ENCODE results near the gene THBS2. TPM values are rescaled to one million over a fixed set of nuclear protein-coding genes. Genes with fewer than 3 reads are reported as not detected.
A peak's percentile ranks its signal among the peaks of the same experiment; 100 is the strongest.
"Not testable (repeated sequence)": the region's sequence is repeated elsewhere in the genome, so short reads cannot be mapped to it uniquely, and the experiment has no call there.

THBS2 gene
- total RNA-seq, 2 donors from 2014 or later = not detected

DNA sequence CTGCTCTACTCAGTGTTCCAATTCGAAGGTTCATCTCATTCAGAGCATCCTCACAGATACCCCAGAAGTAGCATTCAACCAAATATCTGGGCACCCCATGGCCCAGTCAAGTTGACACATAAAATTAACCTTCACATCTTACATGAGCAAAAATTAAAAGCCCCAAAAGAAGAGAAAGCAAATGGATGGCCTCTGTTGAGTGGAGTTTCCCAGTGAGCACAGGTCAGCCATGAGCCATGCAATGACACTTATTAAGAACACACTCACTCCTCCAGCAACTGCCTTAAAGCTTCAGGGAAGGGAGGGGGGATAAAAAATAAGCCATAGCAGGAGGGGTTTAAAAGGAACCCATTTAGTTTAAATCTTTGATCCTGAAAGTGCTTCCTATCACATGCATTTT is 14.6 kb upstream of the THBS2 start:
- no peak for ATAC-seq (replicated peaks in 1 of 2)
- H3K27ac Mint-ChIP-seq = no peak overlapping the region

DNA sequence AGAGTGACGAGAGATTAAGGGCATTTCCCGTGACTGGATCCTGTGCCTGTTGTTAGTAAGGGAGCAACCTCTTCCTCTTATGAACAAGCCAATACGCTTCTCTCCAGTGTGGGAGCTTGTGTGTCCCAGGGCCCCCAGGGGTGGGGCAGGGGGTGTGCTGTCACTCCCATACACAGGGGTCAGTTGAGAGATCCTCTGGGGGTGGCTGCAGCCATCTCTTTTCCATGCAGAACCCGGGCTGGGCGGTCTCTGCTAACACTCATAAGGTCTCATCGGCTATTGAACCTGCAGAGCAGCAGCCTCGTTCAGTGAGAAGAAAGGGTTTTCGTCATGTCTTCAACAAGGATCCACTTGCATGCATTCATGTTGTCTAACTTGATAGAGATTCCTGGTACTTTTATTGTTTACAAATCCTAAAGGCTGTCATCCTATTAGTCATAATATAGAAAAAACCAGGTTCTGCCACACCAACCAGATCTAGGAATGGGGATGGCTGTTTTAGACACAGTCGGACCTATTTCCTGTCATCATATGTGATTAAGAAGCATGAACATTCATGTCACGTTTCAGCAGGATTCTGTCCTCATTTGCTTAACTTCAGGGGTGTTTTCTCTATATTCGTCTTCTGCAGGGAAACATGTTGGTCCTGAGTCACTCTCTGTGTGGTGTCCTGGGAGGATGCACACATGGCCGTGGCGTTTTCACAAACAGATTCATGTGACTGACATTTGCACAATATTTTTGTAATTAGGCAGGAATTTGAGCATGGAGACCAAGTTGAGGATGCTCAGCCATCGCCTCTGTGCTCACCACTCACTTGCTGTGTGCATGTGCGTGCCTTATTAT is 13.3 kb upstream of the THBS2 start:
- H3K36me3 Mint-ChIP-seq (ENCODE audit: insufficient read depth in 2 of 2) = no peaks in the 10 kb centered on the region
- H3K27me3 Mint-ChIP-seq (ENCODE audit: low read depth) = peaks cover 11% of the 10 kb centered on the region
- no peaks in the 10 kb centered on the region for H3K9me3 Mint-ChIP-seq
- no peak overlapping the region for H3K27ac Mint-ChIP-seq
- H3K4me1 Mint-ChIP-seq (ENCODE audit: low read depth) = no peaks in the 10 kb centered on the region
- DNase-seq = no peak
- no peak for ATAC-seq (replicated peaks in 1 of 2)
- no peak overlapping the region for H3K4me3 Mint-ChIP-seq

More for the DNA sequence above, 14.6 kb upstream of the THBS2 start:
- H3K27me3 Mint-ChIP-seq (ENCODE audit: low read depth) = peaks cover 11% of the 10 kb centered on the region
- no peaks in the 10 kb centered on the region for H3K36me3 Mint-ChIP-seq (ENCODE audit: insufficient read depth in 2 of 2)
- no peaks in the 10 kb centered on the region for H3K4me1 Mint-ChIP-seq (ENCODE audit: low read depth)
- no peak for DNase-seq
- H3K4me3 Mint-ChIP-seq = no peak overlapping the region
- no peaks in the 10 kb centered on the region for H3K9me3 Mint-ChIP-seq

DNA sequence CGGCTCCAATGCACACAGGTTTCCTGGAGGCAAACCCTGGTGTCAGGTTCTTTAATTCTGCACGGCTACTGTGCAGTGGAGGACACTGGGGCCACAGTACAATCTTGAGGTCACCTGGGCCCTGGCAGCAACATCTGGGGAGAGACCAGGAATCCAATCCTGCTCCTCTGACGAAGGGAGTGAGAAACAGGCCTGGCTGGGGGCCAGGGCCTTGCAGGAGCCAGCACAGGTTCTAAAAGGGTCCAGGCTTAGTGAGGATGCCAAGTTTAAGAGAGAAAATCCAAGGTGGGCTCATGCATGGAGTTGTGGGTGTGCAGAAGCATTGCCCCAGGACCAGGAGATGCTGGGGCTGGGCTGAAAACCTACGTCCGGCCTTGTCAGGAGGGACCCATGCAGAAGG is 12.6 kb upstream of the THBS2 start:
- no peak for ATAC-seq (replicated peaks in 1 of 2)
- DNase-seq = no peak
- H3K4me3 Mint-ChIP-seq = no peak overlapping the region
- H3K27ac Mint-ChIP-seq = no peak overlapping the region
- H3K9me3 Mint-ChIP-seq = no peaks in the 10 kb centered on the region
- peaks cover 11% of the 10 kb centered on the region for H3K27me3 Mint-ChIP-seq (ENCODE audit: low read depth)
- H3K36me3 Mint-ChIP-seq (ENCODE audit: insufficient read depth in 2 of 2) = no peaks in the 10 kb centered on the region
- H3K4me1 Mint-ChIP-seq (ENCODE audit: low read depth) = no peaks in the 10 kb centered on the region

DNA sequence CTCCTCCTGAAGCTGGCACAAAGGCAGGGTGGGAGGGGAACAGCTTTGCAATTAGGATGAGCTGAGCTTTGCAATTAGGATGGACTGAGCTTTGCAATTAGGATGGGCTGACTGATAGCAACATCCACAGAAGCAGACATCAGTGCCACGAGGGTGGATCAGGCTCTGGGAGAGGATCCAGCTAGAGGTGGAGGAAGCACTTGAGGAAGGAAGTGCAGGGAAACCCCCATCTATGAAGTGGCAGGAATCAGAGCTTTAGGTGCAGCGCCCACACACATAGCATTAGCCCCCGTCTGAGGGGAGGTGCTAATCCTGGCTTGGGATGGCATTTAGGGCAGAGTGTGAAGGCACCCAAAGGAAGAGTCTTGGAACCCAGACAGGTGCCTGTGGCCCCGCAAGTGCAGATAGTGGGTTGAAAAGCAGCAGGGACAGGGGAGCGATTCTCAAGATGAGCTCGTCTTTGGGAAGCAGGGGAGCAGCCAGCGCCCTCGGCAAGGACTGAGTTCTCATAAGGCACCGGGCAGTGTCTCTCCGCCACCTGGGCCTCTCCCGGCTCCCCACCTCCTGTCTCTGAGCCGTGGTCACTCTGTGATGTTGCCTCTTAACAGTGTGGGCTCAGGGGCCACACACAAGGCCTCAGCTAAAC is 12.0 kb upstream of the THBS2 start:
- no peaks in the 10 kb centered on the region for H3K4me1 Mint-ChIP-seq (ENCODE audit: low read depth)
- no peaks in the 10 kb centered on the region for H3K9me3 Mint-ChIP-seq
- no peak for DNase-seq
- H3K27ac Mint-ChIP-seq = no peak overlapping the region
- H3K36me3 Mint-ChIP-seq (ENCODE audit: insufficient read depth in 2 of 2) = no peaks in the 10 kb centered on the region
- no peak overlapping the region for H3K4me3 Mint-ChIP-seq
- H3K27me3 Mint-ChIP-seq (ENCODE audit: low read depth) = peaks cover 6% of the 10 kb centered on the region
- no peak for ATAC-seq (replicated peaks in 1 of 2)

DNA sequence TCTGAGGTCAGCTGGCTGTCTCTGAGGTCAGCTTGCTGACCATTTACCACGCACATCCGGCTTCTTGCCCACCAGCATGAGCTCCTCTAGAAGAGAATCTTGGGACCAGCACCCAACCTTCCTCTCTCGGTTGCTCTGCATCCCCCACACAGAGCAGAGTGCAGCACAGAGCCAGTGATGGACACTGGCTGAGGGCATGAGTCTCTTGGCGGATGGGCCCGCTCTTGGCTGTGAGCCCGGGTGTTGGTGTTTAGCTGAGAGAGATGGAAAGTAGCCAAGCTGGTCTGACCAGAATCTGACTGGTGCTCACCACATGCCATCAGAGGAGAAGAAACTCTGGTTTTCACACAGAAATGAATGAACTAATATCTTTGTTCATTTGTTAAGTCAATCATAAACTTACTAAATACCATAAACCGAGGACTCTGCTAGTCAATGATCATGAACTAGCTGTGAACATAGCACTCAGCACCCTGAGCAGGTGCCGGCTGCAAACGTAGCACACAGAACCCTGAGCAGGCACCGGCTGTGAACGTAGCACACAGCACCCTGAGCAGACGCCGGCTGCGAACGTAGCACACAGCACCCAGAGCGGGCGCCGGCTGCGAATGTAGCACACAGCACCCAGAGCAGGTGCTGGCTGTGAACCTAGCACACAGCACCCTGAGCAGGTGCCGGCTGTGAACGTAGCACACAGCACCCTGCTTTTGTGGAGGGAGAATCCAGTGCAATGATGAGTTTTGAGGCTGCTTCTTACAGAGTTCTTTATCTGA is 10.4 kb upstream of the THBS2 start:
- H3K4me3 Mint-ChIP-seq = no peak overlapping the region
- H3K27me3 Mint-ChIP-seq (ENCODE audit: low read depth) = peaks cover 6% of the 10 kb centered on the region
- no peak for ATAC-seq (replicated peaks in 1 of 2)
- no peaks in the 10 kb centered on the region for H3K9me3 Mint-ChIP-seq
- no peak for DNase-seq
- H3K27ac Mint-ChIP-seq = no peak overlapping the region
- H3K36me3 Mint-ChIP-seq (ENCODE audit: insufficient read depth in 2 of 2) = no peaks in the 10 kb centered on the region
- H3K4me1 Mint-ChIP-seq (ENCODE audit: low read depth) = no peaks in the 10 kb centered on the region

DNA sequence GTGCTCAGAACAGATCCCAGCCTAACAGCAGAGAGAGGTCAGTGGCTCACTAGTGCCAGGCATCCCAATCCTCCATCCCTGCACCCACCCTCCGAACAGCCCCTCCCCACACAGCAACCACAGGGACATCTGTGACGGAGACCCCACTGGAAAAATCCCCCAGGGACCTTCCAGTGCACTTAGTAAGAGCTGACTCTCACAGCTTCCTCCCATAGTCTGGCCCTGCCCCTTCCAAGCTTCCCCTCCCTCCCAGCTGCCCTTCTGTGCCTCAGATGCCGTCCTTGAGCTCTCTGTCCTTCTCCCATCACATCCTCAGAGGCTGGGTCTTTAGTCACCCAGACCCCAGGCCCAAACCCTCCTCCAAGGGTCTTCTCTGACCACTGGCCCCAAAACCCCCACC is 9.7 kb upstream of the THBS2 start:
- Mint-ChIP-seq H3K27ac (no peak overlapping the region), H3K4me1 (ENCODE audit: low read depth) (no peaks in the 10 kb centered on the region)
- no peak for ATAC-seq (replicated peaks in 1 of 2)

DNA sequence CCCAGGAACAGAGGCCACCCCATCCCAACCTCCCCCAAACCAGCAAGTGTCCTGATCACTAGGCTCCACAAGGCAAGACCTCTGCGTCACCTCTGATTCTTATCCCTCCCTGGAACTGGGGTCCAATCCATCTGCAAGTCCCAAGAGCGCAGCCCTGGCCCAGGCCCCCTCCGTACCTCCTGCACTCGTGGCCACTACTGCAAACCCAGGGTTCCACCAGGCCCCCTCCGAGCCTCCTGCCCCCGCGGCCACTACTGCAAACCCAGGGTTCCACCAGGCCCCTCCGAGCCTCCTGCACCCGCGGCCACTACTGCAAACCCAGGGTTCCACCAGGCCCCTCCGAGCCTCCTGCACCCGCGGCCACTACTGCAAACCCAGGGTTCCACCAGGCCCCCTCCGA is 9.0 kb upstream of the THBS2 start:
- H3K9me3 Mint-ChIP-seq; ATAC-seq (replicated peaks in 1 of 2); H3K4me3 Mint-ChIP-seq; H3K27me3 Mint-ChIP-seq (ENCODE audit: low read depth); H3K27ac Mint-ChIP-seq; H3K4me1 Mint-ChIP-seq (ENCODE audit: low read depth); DNase-seq; H3K36me3 Mint-ChIP-seq (ENCODE audit: insufficient read depth in 2 of 2): not testable (repeated sequence)

More for the DNA sequence above, 9.7 kb upstream of the THBS2 start:
- DNase-seq = no peak
- Mint-ChIP-seq H3K36me3 (ENCODE audit: insufficient read depth in 2 of 2) (no peaks in the 10 kb centered on the region), H3K27me3 (ENCODE audit: low read depth) (peaks cover 6% of the 10 kb centered on the region), H3K4me3 (no peak overlapping the region), H3K9me3 (no peaks in the 10 kb centered on the region)

DNA sequence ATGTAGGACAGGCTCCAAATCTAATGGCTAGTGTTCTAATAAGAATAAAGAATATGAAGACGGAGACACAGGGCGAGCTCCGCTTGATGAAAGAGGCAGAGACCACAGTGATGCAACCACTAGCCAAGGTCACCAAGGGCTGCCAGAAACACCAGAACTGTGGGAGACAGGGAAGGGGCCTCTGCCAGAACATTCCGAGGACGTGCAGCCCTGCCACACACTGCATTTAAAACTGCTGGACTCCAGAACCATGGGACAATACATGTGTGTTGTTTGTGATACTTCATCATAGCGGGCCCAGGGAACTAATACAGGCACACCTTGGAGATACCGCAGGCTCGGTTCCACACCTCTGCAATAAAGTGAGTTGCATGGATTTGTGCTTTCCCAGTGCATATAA is 2.9 kb upstream of the THBS2 start:
- Mint-ChIP-seq H3K4me1 (ENCODE audit: low read depth) (peaks cover 23% of the 10 kb centered on the region), H3K36me3 (ENCODE audit: insufficient read depth in 2 of 2) (no peaks in the 10 kb centered on the region), H3K27me3 (ENCODE audit: low read depth) (peaks cover 52% of the 10 kb centered on the region), H3K4me3 (no peak overlapping the region), H3K27ac (no peak overlapping the region), H3K9me3 (no peaks in the 10 kb centered on the region)
- ATAC-seq (replicated peaks in 1 of 2) = no peak
- DNase-seq = no peak

DNA sequence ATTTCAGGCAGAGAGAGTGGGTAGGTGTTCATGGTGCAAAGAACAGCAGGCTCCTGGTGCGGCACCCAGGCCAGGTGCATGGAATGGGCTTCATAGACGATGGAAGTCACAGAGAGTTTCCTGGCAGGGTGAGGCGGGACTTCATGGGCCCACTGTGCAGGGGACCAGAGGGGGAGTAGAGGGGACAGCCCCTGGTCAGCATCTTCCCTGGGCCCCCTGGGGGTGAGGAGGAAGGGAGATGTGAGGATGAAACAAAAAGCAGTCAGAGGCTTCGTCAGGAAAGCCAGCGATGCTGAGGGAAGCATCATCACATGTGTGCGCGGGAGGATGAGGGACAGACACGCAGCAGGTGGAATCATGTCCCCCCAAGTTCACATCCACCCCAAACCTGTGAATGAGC is 2.4 kb upstream of the THBS2 start:
- Mint-ChIP-seq H3K9me3 (no peaks in the 10 kb centered on the region), H3K36me3 (ENCODE audit: insufficient read depth in 2 of 2) (no peaks in the 10 kb centered on the region), H3K27me3 (ENCODE audit: low read depth) (peaks cover 57% of the 10 kb centered on the region), H3K4me3 (no peak overlapping the region), H3K27ac (no peak overlapping the region), H3K4me1 (ENCODE audit: low read depth) (peaks cover 23% of the 10 kb centered on the region)
- no peak for ATAC-seq (replicated peaks in 1 of 2)
- no peak for DNase-seq

DNA sequence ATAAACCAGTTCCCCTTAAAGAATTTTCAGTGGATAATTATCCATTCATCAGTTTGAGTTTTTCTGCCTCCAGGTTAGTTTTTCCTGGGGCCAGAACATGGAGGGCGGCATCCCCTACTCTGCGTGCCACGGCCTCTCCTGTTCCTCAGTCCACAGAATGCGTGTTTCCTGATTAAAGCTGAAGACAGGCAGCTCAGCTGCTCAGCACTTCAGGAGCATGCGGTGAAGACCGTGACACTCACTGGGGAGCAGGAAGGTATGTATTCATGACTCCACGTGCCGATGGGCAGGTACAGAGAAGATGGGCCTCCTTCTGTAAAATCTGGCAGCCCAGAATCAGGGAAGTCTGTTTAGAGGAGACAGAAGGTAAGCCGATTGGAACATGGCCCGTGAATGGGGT is 2.0 kb upstream of the THBS2 start:
- Mint-ChIP-seq H3K4me3 (no peak overlapping the region), H3K27ac (no peak overlapping the region), H3K27me3 (ENCODE audit: low read depth) (peaks cover 61% of the 10 kb centered on the region), H3K9me3 (no peaks in the 10 kb centered on the region), H3K4me1 (ENCODE audit: low read depth) (peaks cover 23% of the 10 kb centered on the region), H3K36me3 (ENCODE audit: insufficient read depth in 2 of 2) (no peaks in the 10 kb centered on the region)
- DNase-seq = no peak
- no peak for ATAC-seq (replicated peaks in 1 of 2)

DNA sequence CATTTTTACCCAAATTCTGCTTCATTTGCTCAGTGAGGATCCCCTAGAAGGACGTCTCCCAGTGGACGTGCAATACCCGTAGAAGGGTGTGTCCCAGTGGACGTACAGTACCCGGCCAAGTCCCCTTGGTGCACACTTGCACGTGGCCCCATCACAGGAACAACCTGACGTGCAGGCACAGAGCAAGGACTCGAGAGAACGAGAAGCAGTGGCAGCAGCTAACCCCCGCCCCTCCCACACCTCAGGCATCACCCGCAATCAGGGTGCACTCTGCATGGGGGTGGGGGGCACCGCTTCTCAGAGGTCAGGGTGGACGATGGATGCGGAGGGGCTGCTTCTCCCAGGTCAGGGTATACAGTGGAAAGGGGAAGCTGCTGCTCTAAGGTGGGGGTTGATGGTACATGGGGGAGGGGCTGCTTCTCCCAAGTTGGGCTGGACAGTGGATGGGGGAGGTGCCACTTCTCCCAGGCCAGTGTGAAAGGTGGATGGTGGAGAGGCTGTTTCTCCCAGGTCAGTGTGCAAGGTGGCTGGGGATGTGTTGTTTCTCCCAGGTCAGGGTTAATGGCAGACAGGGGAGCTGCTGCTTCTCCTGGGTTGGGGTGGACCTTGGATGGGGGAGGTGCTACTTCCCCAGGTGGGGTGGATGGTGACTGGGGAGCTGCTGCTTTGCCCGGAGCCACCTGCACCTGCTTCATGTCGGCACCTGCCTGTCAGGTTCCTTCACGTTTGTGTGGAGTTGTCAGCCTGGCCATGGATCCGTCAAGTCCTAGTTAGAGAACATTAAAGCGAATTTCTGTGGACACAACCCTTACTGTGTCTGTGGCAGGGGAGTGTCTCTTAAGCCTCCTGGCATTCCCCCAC is 1.0 kb upstream of the THBS2 start:
- H3K27me3 Mint-ChIP-seq (ENCODE audit: low read depth) = peaks cover 69% of the 10 kb centered on the region
- DNase-seq = no peak
- H3K4me1 Mint-ChIP-seq (ENCODE audit: low read depth) = peaks cover 23% of the 10 kb centered on the region
- ATAC-seq (replicated peaks in 1 of 2) = no peak
- no peaks in the 10 kb centered on the region for H3K36me3 Mint-ChIP-seq (ENCODE audit: insufficient read depth in 2 of 2)
- H3K9me3 Mint-ChIP-seq = no peaks in the 10 kb centered on the region
- no peak overlapping the region for H3K4me3 Mint-ChIP-seq
- no peak overlapping the region for H3K27ac Mint-ChIP-seq

DNA sequence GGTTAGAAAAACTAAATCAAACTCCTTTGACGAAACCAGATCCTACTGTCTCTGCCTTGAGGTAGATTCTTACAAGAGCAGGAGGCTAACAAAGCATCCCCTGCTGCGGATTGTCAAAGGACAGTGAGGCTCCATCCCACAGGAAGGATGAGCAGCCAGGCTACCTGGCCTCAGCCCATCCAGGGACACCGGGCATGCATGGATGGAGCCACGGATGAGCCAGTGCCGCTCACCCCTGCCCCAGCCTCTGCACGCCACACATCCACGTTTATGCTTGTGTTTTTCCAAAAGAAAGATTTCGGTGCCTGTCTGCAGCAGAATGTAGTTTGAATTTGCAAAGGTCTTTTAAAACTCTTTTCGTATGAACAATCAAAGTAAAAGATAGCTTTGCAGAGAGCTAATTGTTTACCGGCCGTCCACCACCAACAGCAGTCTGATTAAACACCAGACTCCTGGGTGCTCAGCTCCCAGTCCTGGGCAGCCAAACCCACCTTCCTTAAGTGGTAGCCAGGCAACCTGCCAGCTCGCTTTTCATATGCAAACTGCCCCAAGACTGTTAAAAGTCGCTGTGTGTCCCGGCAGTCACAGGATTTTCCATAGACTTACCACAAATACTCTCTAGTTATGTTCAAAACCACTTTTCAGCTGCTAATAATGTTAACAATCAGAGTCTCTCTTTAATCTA is 999 bp downstream of the THBS2 start:
- ATAC-seq (replicated peaks in 1 of 2) = no peak
- Mint-ChIP-seq H3K4me3 (peak overlapping the region in 1 of 2 donors; percentile 27), H3K27ac (no peak overlapping the region), H3K4me1 (ENCODE audit: low read depth) (peaks cover 23% of the 10 kb centered on the region), H3K27me3 (ENCODE audit: low read depth) (peaks cover 69% of the 10 kb centered on the region), H3K36me3 (ENCODE audit: insufficient read depth in 2 of 2) (no peaks in the 10 kb centered on the region), H3K9me3 (peaks cover 4% of the 10 kb centered on the region in 2 donors)
- DNase-seq = no peak
